Measurements from ENCODE around the gene FAM171A2. TPM values are rescaled to one million over a fixed set of nuclear protein-coding genes. Genes with fewer than 3 reads are reported as not detected.

The FAM171A2 gene
- total RNA-seq, 1 experiment from 2014 or later, result 27.5 TPM

DNA sequence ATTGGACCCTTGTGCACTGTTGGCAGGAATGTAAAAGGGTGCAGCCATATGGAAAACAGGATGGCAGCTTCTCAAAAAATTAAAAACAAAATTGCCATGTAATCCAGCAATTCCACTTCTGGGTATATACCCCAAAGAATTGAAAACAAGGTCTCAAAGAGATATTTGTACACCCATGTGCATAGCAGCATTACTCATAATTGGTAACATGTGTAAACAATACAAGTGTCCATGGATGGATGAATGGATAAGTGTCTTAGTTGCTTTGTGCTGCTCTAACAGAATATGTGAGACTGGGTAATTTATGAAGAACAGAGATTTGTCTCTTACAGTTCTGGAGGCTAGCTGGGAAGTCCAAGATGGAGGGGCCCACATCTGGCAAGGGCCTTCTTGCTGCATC is 59.0 kb downstream of the FAM171A2 start:
- Histone ChIP-seq H3K79me1 (ENCODE audit: insufficient read depth, low read depth, low read length, poor library complexity, severe bottlenecking) (no peaks in the 10 kb centered on the region), H3K23ac (ENCODE audit: insufficient read length, low read depth, low read length) (no peak overlapping the region), H2BK120ac (ENCODE audit: low read depth, low read length, poor library complexity, severe bottlenecking) (no peak overlapping the region), H3T11ph (ENCODE audit: low read length) (no peak overlapping the region), H4K20me1 (ENCODE audit: control insufficient read depth, insufficient read depth, insufficient read length) (no peaks in the 10 kb centered on the region), H2BK15ac (ENCODE audit: low read depth, low read length) (no peak overlapping the region), H3K27me3 (ENCODE audit: insufficient read depth, low read length) (no peaks in the 10 kb centered on the region; the same call in 1 of the 2 replicates), H2AFZ (ENCODE audit: low read length) (no peak overlapping the region), H3K23me2 (ENCODE audit: insufficient read length, low read depth, low read length, poor library complexity, severe bottlenecking) (peaks cover 9% of the 10 kb centered on the region), H2AK5ac (ENCODE audit: insufficient read length, low read length) (no peak overlapping the region), H2BK5ac (ENCODE audit: insufficient read length, low read length) (no peak overlapping the region), H2BK20ac (ENCODE audit: low read depth, low read length, poor library complexity, severe bottlenecking) (no peak overlapping the region), H4K91ac (ENCODE audit: insufficient read length, low read depth, low read length) (no peak overlapping the region), H3K14ac (ENCODE audit: insufficient read depth, low read length) (no peak overlapping the region), H4K5ac (ENCODE audit: insufficient read length, low read depth, low read length) (no peak overlapping the region), H2BK12ac (ENCODE audit: insufficient read length, low read depth, low read length) (no peak overlapping the region), H3K27ac (ENCODE audit: insufficient read length, low read depth, low read length) (no peak overlapping the region), H3K9me3 (ENCODE audit: control insufficient read depth, low read depth, low read length) (no peaks in the 10 kb centered on the region), H3K18ac (ENCODE audit: insufficient read length, low read depth, low read length) (no peak overlapping the region), H3K4ac (ENCODE audit: low read depth, low read length) (no peak overlapping the region), H3K4me2 (ENCODE audit: insufficient read depth, insufficient read length, low read length) (no peak overlapping the region), H3K79me2 (ENCODE audit: insufficient read depth, low read length) (no peaks in the 10 kb centered on the region), H4K8ac (replicated peaks; ENCODE audit: insufficient read length, low read depth, low read length) (no peak overlapping the region), H3K9ac (ENCODE audit: extremely low read depth, insufficient read length, low read length) (no peak overlapping the region), H3K4me1 (ENCODE audit: insufficient read depth, low read length) (peaks cover 7% of the 10 kb centered on the region; the same call in 1 of the 2 replicates), H3K56ac (ENCODE audit: insufficient read length, low read depth, low read length) (no peak overlapping the region)
- no peak for TF ChIP-seq CTCF (conservative IDR thresholded peaks at IDR 0.05)
- no peak for DNase-seq
- H3K4me3 Mint-ChIP-seq, result peak overlapping the region in 1 of 2 experiments; percentile 50; a peak in 1 of 5 replicates
- peaks cover 16 to 24% of the 10 kb centered on the region in 2 experiments for H3K4me1 Mint-ChIP-seq
- peaks cover 9% of the 10 kb centered on the region for H3K27me3 Mint-ChIP-seq (ENCODE audit: low read depth)
- peaks cover 0 to 7% (median 5%) of the 10 kb centered on the region in 3 experiments; a peak in 3 of 7 replicates for H3K36me3 Mint-ChIP-seq (ENCODE audit: insufficient read depth in 1 of 3, low read depth in 3 of 3)
- H3K9me3 Mint-ChIP-seq, result no peaks in the 10 kb centered on the region
- H3K27ac Mint-ChIP-seq, result no peak overlapping the region

Other genes starting within 250 kb of the FAM171A2 start
- 39.5 and 41.3 TPM in 2 replicates for gene HDAC5, start 240.2 kb downstream of the FAM171A2 start, total RNA-seq (2021)
- 23.3 and 24.1 TPM in 2 replicates for gene HROB, start 221.9 kb downstream of the FAM171A2 start, total RNA-seq (2021)
- gene ASB16, start 193.1 kb downstream of the FAM171A2 start, total RNA-seq (2021), result 0.31 and 0.90 TPM in 2 replicates
- 20.6 and 22.9 TPM in 2 replicates for gene TMUB2, start 176.9 kb downstream of the FAM171A2 start, total RNA-seq (2021)
- gene ATXN7L3, start 164.0 kb downstream of the FAM171A2 start, total RNA-seq (2021), result 125 and 134 TPM in 2 replicates
- 151 and 164 TPM in 2 replicates for gene UBTF, start 144.2 kb downstream of the FAM171A2 start, total RNA-seq (2021)
- gene SLC4A1, start 95.7 kb downstream of the FAM171A2 start, total RNA-seq (2021), result 0.13 TPM in 1 of 2 replicates, not detected in the other
- 2.2 and 3.8 TPM in 2 replicates for gene RUNDC3A, start 55.3 kb downstream of the FAM171A2 start, total RNA-seq (2021)
- gene SLC25A39, start 39.0 kb downstream of the FAM171A2 start, total RNA-seq (2021), result 227 and 235 TPM in 2 replicates
- gene GRN, start 18.6 kb downstream of the FAM171A2 start, total RNA-seq (2021), result 127 and 130 TPM in 2 replicates
- 8.3 and 10.1 TPM in 2 replicates for gene ITGA2B, start 25.8 kb upstream of the FAM171A2 start, total RNA-seq (2021)
- 49.1 and 51.5 TPM in 2 replicates for gene GPATCH8, start 139.6 kb upstream of the FAM171A2 start, total RNA-seq (2021)
- 17.4 and 18.2 TPM in 2 replicates for gene FZD2, start 193.6 kb upstream of the FAM171A2 start, total RNA-seq (2021)

Data from H9 (cell line).